PFSK-1 (cell line): ENCODE measurements around the gene GAB1.

Experiments used
- REST ChIP-seq, 2 experiments: IDR thresholded peaks; 2 replicates each; pipeline versions ENCODE4 v1.6.1 to v1.8.0; 2011 to 2012; ENCODE audit warnings: low read depth in 2 of 2, low read length in 2 of 2, control low read depth in 1 of 2, inconsistent platforms in 1 of 2, mild to moderate bottlenecking in 1 of 2, moderate library complexity in 1 of 2; ENCODE audit not compliant: insufficient read depth in 1 of 2
- SIN3A ChIP-seq: IDR thresholded peaks from 2 replicates; pipeline ENCODE4 v1.6.1; 2012; ENCODE audit warnings: mild to moderate bottlenecking, low read length, moderate library complexity, borderline replicate concordance; ENCODE audit not compliant: insufficient read depth

DNA sequence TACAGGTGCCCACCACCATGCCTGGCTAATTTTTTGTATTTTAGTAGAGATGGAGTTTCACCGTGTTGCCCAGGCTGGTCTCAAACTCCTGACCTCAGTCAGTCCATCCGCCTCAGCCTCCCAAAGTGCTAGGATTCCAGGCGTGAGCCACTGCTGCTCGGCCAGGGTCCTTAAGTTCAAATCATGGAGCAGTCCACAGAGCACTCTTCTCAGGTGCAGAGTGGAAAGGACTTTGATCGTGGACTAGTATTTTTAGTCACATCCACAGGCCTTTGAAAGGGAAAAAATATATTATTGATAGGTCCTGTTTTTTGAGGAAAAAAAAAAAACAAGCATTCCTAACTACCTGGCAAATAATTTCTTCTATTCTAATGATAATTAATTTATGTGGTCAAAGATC, 31.2 kb downstream of the GAB1 start:
- TF ChIP-seq REST (IDR thresholded peaks at IDR 0.05; ENCODE audit: insufficient read depth in 1 of 2, low read depth in 2 of 2, low read length in 2 of 2) (no peak), SIN3A (no peak)
